Muscle of leg (tissue), 11 donors: ENCODE measurements around the gene PRKAR1B. TPM values are rescaled to one million over a fixed set of nuclear protein-coding genes. Genes with fewer than 3 reads are reported as not detected.

ENCODE experiments used
- DNase-seq: peaks from one replicate; pipeline ENCODE4 v3.0.0; 2013
- H3K27ac ChIP-seq: one replicate; pipeline ENCODE4 v1.5.1; 2013; ENCODE audit warnings: mild to moderate bottlenecking, low read length, control low read depth
- H3K27me3 ChIP-seq: one replicate; pipeline ENCODE4 v1.6.1; 2013; ENCODE audit warnings: low read length; ENCODE audit not compliant: control insufficient read depth, insufficient read depth
- H3K36me3 ChIP-seq: one replicate; pipeline ENCODE4 v1.6.1; 2013; ENCODE audit warnings: low read length; ENCODE audit not compliant: control insufficient read depth, insufficient read depth
- H3K4me1 ChIP-seq: one replicate; pipeline ENCODE4 v1.6.1; 2013; ENCODE audit warnings: low read length; ENCODE audit not compliant: control insufficient read depth, insufficient read depth
- H3K4me3 ChIP-seq: one replicate; pipeline ENCODE4 v1.5.1; 2013; ENCODE audit warnings: low read length, control low read depth
- H3K9me3 ChIP-seq: replicated peaks from 2 replicates; pipeline ENCODE4 v1.6.1; 2013; ENCODE audit warnings: low read depth, low read length; ENCODE audit not compliant: control insufficient read depth
- WGBS: methylation state at CpG from one replicate; pipeline ENCODE4 v1.1.5; 2013; ENCODE audit warnings: missing lambda C conversion rate; ENCODE audit not compliant: insufficient coverage; 5-methylcytosine and 5-hydroxymethylcytosine counted together
- polyA plus RNA-seq, 8 donors: library from polyadenylated mRNA; unstranded; fragments of 120-200 nt; gene quantifications; one replicate each; pipeline versions ENCODE4 v1.2.1 to v1.2.3, GENCODE V29; 2013; ENCODE audit warnings: inconsistent platforms in 1 of 8, low replicate concordance in 1 of 8; ENCODE audit not compliant: insufficient read length in 8 of 8, insufficient read depth in 1 of 8
- total RNA-seq: library from RNA; stranded (reverse); fragments of 120-200 nt; gene quantifications from one replicate; pipeline ENCODE4 v1.2.4, GENCODE V29; 2013

PRKAR1B gene
- total and polyA plus RNA-seq, 9 donors = 23.1 to 45.4 (median 35.0) TPM

GRCh38 chr7:625376-625971 is 101.6 kb downstream of the PRKAR1B start:
- H3K36me3 ChIP-seq = no peaks in the 10 kb centered on the region
- no peak overlapping the region for H3K4me3 ChIP-seq
- DNase-seq = no peak
- H3K4me1 ChIP-seq = no peaks in the 10 kb centered on the region
- no peak overlapping the region for H3K27ac ChIP-seq
- 83% methylated on average over 1 of the region's 8 CpGs for WGBS
- H3K27me3 ChIP-seq = no peaks in the 10 kb centered on the region
- peaks cover 41% of the 10 kb centered on the region for H3K9me3 ChIP-seq

DNA sequence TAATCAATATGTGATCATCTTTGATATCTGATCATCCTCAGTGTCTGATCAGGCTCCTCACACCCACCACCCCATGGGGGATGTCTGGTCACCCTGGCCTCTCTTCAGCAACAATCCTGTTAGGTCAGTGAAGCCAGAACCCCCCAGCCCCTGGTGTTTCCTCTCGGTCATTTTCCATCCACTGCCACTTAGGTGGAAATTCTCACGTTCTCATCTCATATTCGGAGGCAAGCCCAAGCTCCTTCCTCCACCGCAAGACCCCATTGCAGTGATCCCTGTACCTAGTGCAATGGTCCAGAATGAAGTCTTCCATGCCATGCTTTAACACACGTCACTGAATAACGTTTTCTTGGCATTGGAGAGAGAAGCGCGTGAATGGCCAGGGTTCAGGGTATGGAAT is 103.6 kb downstream of the PRKAR1B start:
- Histone ChIP-seq H3K9me3 (peaks cover 45% of the 10 kb centered on the region), H3K4me3 (no peak overlapping the region), H3K27ac (no peak overlapping the region), H3K36me3 (no peaks in the 10 kb centered on the region), H3K27me3 (no peaks in the 10 kb centered on the region), H3K4me1 (no peaks in the 10 kb centered on the region)
- DNase-seq = no peak
- 98% methylated on average over 8 of the region's 8 CpGs for WGBS

DNA sequence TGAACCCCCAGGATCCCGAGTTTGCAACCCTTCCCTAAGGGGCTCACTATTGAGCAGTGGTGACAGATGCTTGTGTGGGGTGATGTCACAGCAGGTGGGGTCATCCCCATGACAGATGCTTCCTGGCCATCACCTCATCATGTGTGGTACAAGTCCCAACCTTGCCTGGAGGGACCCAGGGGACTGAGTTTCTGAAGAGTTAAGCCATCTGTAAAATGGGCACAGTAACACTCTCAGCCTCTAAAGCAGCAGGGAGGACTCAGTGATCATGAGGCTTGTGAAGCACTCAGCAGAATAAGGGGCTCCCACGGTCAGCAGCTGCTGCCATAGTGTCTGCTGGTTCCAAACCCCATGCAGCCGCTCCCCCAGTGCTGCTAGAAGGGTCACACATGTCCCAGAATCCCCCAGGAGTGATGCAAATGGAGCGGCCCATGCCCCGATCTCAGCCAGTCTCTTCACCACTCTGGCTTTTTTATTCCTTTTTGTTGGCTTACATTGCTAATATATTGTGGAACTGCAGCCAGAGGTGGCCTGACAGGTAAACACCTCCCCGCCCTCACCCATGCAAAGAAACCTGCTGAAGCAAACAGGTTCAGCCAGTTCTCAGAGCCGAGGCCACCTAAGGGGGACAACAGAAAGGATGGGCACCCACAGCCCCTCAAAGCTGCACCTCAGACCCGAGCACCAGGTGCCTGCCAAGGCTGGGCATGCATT is 105.4 kb downstream of the PRKAR1B start:
- no peaks in the 10 kb centered on the region for H3K36me3 ChIP-seq
- no peak for DNase-seq
- no peak overlapping the region for H3K27ac ChIP-seq
- no peak overlapping the region for H3K4me3 ChIP-seq
- H3K4me1 ChIP-seq = no peaks in the 10 kb centered on the region
- H3K27me3 ChIP-seq = no peaks in the 10 kb centered on the region
- WGBS = 81% methylated on average over 5 of the region's 8 CpGs
- H3K9me3 ChIP-seq = peaks cover 45% of the 10 kb centered on the region

DNA sequence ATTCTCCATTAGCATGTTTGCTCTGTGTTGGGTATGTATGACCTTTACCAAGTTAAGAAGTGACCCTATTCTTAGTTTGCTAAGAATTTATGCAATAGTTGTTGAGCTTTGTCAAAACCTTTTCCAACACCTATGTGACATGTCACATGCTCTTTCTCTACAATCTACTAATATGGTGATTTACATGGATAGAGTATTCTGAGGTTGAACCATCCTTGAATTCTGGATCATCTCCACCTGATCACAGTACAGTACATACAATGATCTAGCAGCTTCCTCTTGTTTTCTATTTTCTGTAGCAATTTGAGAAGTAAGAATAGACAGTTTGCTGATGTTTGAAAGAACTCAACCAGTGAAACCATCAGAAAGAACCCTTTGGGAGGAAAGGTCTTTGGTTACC is 106.2 kb downstream of the PRKAR1B start:
- Histone ChIP-seq H3K36me3 (no peaks in the 10 kb centered on the region), H3K27ac (no peak overlapping the region), H3K27me3 (no peaks in the 10 kb centered on the region), H3K4me3 (no peak overlapping the region), H3K9me3 (peaks cover 41% of the 10 kb centered on the region), H3K4me1 (no peaks in the 10 kb centered on the region)
- DNase-seq = no peak

GRCh38 chr7:620056-620455 is 107.0 kb downstream of the PRKAR1B start:
- no peaks in the 10 kb centered on the region for H3K36me3 ChIP-seq
- no peaks in the 10 kb centered on the region for H3K27me3 ChIP-seq
- 43% methylated on average over 1 of the region's 5 CpGs for WGBS
- no peak for DNase-seq
- peaks cover 34% of the 10 kb centered on the region for H3K9me3 ChIP-seq
- H3K27ac ChIP-seq = no peak overlapping the region
- no peaks in the 10 kb centered on the region for H3K4me1 ChIP-seq
- H3K4me3 ChIP-seq = no peak overlapping the region

DNA sequence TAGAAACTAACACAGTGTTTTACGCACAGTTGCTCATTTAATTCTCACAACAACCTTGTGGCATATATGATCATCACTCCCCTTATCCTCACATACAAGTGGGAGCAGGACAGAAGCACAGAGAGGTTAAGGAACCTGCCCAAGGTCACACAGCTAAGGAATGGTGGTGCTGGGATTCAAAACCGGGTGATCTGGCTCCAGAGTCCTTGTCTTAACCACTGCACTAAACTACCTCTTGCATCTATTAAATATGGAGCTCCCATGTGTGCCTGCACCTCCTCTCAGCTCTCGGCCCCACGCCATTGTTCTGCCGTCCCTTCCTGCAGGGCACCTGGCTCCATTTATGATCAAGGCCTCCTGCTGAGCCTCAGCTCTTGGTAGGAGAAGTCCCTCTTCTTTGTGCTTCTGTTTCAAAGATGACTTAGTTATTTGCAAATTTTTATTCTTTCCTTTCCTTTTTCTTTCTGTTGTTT is 107.7 kb downstream of the PRKAR1B start:
- WGBS = 100% methylated on average over 4 of the region's 5 CpGs
- H3K27ac ChIP-seq = no peak overlapping the region
- DNase-seq = no peak

GRCh38 chr7:618539-619367 is 108.3 kb downstream of the PRKAR1B start:
- 91% methylated on average over 11 of the region's 14 CpGs for WGBS
- Histone ChIP-seq H3K4me3 (no peak overlapping the region), H3K4me1 (no peaks in the 10 kb centered on the region), H3K9me3 (peaks cover 28% of the 10 kb centered on the region), H3K36me3 (no peaks in the 10 kb centered on the region), H3K27me3 (no peaks in the 10 kb centered on the region), H3K27ac (no peak overlapping the region)
- DNase-seq = peak; percentile 51

More for the DNA sequence above, 107.7 kb downstream of the PRKAR1B start:
- peaks cover 28% of the 10 kb centered on the region for H3K9me3 ChIP-seq
- no peaks in the 10 kb centered on the region for H3K27me3 ChIP-seq
- no peaks in the 10 kb centered on the region for H3K36me3 ChIP-seq
- H3K4me1 ChIP-seq = no peaks in the 10 kb centered on the region
- H3K4me3 ChIP-seq = no peak overlapping the region

GRCh38 chr7:617614-618538 is 109.2 kb downstream of the PRKAR1B start:
- H3K4me3 ChIP-seq = no peak overlapping the region
- WGBS = 92% methylated on average over 13 of the region's 23 CpGs
- no peak overlapping the region for H3K27ac ChIP-seq
- DNase-seq = no peak
- no peaks in the 10 kb centered on the region for H3K4me1 ChIP-seq
- H3K9me3 ChIP-seq = peaks cover 25% of the 10 kb centered on the region
- no peaks in the 10 kb centered on the region for H3K27me3 ChIP-seq
- H3K36me3 ChIP-seq = no peaks in the 10 kb centered on the region

- no peak for DNase-seq
- Histone ChIP-seq H3K9me3 (no peaks in the 10 kb centered on the region), H3K27me3 (no peaks in the 10 kb centered on the region), H3K4me3 (no peak overlapping the region), H3K27ac (no peak overlapping the region), H3K4me1 (peaks cover 17% of the 10 kb centered on the region), H3K36me3 (no peaks in the 10 kb centered on the region)
- WGBS = 87% methylated on average over 29 of the region's 38 CpGs
Measured at GRCh38 chr7:613442-614140, 113.5 kb downstream of the PRKAR1B start.
